ENCODE data around the gene PREPL. TPM values are rescaled to one million over a fixed set of nuclear protein-coding genes. Genes with fewer than 3 reads are reported as not detected.

The PREPL gene
- total and polyA plus RNA-seq, 10 of the 15 experiments (the other 5 are each of a cell fraction or from before 2014, with no cell fraction given): 9.2 to 43.0 (median 20.4) TPM

- no peak for FAIRE-seq
- in situ Hi-C loops (cut with MboI) (no loop called here), intact Hi-C loops (cut with micrococcal nuclease; ENCODE audit: unreplicated experiment) (no loop called here)
- ChIA-PET SMC1A (ENCODE audit: uncharacterized antibody, unreplicated experiment) (interaction anchor here (1.5 kb wide), 1 partner anchor 15 kb away, joined by 5 read pairs; no protein-coding TSS in a partner anchor), CTCF (interaction anchor here (0.9 to 1.3 kb wide), 2 partner anchors 10 to 20 kb away, joined by 4 to 5 read pairs; partner anchors contain the start of gene CAMKMT), RAD21 (ENCODE audit: unreplicated experiment) (interaction anchor here (0.7 kb wide), 1 partner anchor 582 kb away, joined by 3 read pairs; no protein-coding TSS in a partner anchor), POLR2A (interaction anchor here (0.5 to 0.6 kb wide), 2 partner anchors 81 to 204 kb away, joined by 3 to 4 read pairs; partner anchors contain the start of gene PPM1B)
- no TSS peak for BruUV-seq (replicated peaks)
- Histone ChIP-seq H3K4me1 (ENCODE audit: control insufficient read depth, insufficient read depth, low read length) (no peaks in the 10 kb centered on the region), H3K9me3 (replicated peaks; ENCODE audit: control insufficient read depth, insufficient read depth, low read length) (no peaks in the 10 kb centered on the region), H3K36me3 (ENCODE audit: control insufficient read depth in 2 of 2, insufficient read depth in 2 of 2, low read length in 1 of 2) (no peaks in the 10 kb centered on the region), H3K27me3 (replicated peaks in 1 of 2; ENCODE audit: control insufficient read depth in 2 of 2, insufficient read depth in 2 of 2, low read length in 1 of 2) (no peaks in the 10 kb centered on the region), H2AFZ (ENCODE audit: control insufficient read depth, low read depth, low read length) (no peak overlapping the region), H3K79me2 (ENCODE audit: control insufficient read depth, insufficient read depth, low read length) (no peaks in the 10 kb centered on the region), H3K4me2 (ENCODE audit: control insufficient read depth, insufficient read depth) (no peak overlapping the region), H4K20me1 (ENCODE audit: control insufficient read depth, insufficient read depth) (no peaks in the 10 kb centered on the region), H3K4me3 (no peak overlapping the region), H3K9ac (ENCODE audit: control insufficient read depth, insufficient read depth, low read length) (no peak overlapping the region), H3K27ac (ENCODE audit: control insufficient read depth, insufficient read depth) (no peak overlapping the region)
- no peak for ATAC-seq
- WGBS (ENCODE audit: insufficient coverage, insufficient replicate concordance, low lambda C conversion rate, missing lambda C conversion rate): 88% methylated on average over 3 of the region's 3 CpGs
- no peak for DNase-seq (ENCODE audit: low read depth, low spot score)
- no peak for TF ChIP-seq REST (IDR thresholded peaks at IDR 0.05; ENCODE audit: low read depth, low read length)
- TF ChIP-seq CTCF (IDR thresholded peaks at IDR 0.05 in 2 of 3, conservative IDR thresholded peaks at IDR 0.05 in 1 of 3; ENCODE audit: control insufficient read depth in 2 of 3, extremely low read depth in 1 of 3, insufficient read depth in 1 of 3, low read depth in 3 of 3, low read length in 3 of 3): no peak
- no peak for TF ChIP-seq ATF7 (IDR thresholded peaks at IDR 0.05; ENCODE audit: low read depth)
- no peak for TF ChIP-seq BRCA1 (IDR thresholded peaks at IDR 0.05; ENCODE audit: low read depth, low read length)
- no peak for TF ChIP-seq STAT3 (IDR thresholded peaks at IDR 0.05; ENCODE audit: low read depth, low read length)
- TF ChIP-seq SMAD1 (IDR thresholded peaks at IDR 0.05; ENCODE audit: low read depth, partially characterized antibody): no peak
- no peak for TF ChIP-seq ZBTB33 (IDR thresholded peaks at IDR 0.05)
- TF ChIP-seq RUNX3 (IDR thresholded peaks at IDR 0.05; ENCODE audit: low read length): no peak
- no peak for TF ChIP-seq CREM (IDR thresholded peaks at IDR 0.05; ENCODE audit: low read depth)
- TF ChIP-seq SREBF1 (IDR thresholded peaks at IDR 0.05; ENCODE audit: low read length): no peak
- TF ChIP-seq NRF1 (conservative IDR thresholded peaks at IDR 0.05; ENCODE audit: low read depth, low read length): no peak
- TF ChIP-seq KAT2A (conservative IDR thresholded peaks at IDR 0.05; ENCODE audit: control insufficient read depth, low read depth, low read length): no peak
- TF ChIP-seq YY1 (IDR thresholded peaks at IDR 0.05; ENCODE audit: low read depth, low read length): no peak
- TF ChIP-seq ZZZ3 (IDR thresholded peaks at IDR 0.05; ENCODE audit: control insufficient read depth, insufficient read length, low read depth): no peak
- TF ChIP-seq RCOR1 (conservative IDR thresholded peaks at IDR 0.05; ENCODE audit: low read depth, low read length): no peak
Observed at GRCh38 chr2:44372246-44372645, 11.0 kb upstream of the PREPL start.
